GM12878 (cell line): ENCODE results near the gene BPGM. TPM values are rescaled to one million over a fixed set of nuclear protein-coding genes. Genes with fewer than 3 reads are reported as not detected.

Experiments
- ATAC-seq: fragments of 200-7000 bp; cut with Tn5 transposase; 3 replicates; pipeline ENCODE4 v1.9.1; 2020; ENCODE audit warnings: mild to moderate bottlenecking, moderate library complexity
- BruUV-seq: library from RNA; stranded (reverse); fragments of 400-500 nt; replicated peaks from 2 replicates; lab custom pipeline; 2021; lab: Mats Ljungman, UMichigan
- CTCF ChIA-PET: fragments of 300-600 bp; sonication (Branson Sonifier 250); formaldehyde crosslinking; extraction: SDS; loops from one replicate; lab custom pipeline; 2021; ENCODE audit warnings: inconsistent platforms; lab: Yijun Ruan, JAX
- POLR2A ChIA-PET: fragments of 350-600 bp; formaldehyde crosslinking; extraction: SDS; loops from one replicate; lab custom pipeline; 2021; ENCODE audit warnings: inconsistent platforms; lab: Charles Lee
- RAD21 ChIA-PET: fragments of 300-600 bp; sonication (Branson Sonifier 250); formaldehyde crosslinking; loops from one replicate; lab custom pipeline; 2023; ENCODE audit warnings: antibody characterized with exemption; ENCODE audit not compliant: unreplicated experiment; lab: Charles Lee
- SMC1A ChIA-PET: fragments of 300-600 bp; sonication (Branson Sonifier 250); formaldehyde crosslinking; loops from one replicate; lab custom pipeline; 2023; ENCODE audit not compliant: unreplicated experiment, uncharacterized antibody; lab: Charles Lee
- DNase-seq: peaks from one replicate; pipeline ENCODE4 v3.0.0-alpha.2; 2011; ENCODE audit warnings: low read depth, low spot score
- FAIRE-seq: peaks from 3 replicates; lab custom pipeline; 2011; peaks lifted over from hg19 to GRCh38; lab: Jason Lieb, UNC
- H2AFZ ChIP-seq: 2 replicates; pipeline ENCODE4 v1.6.0; 2011; ENCODE audit warnings: low read depth, low read length, control low read depth; ENCODE audit not compliant: control insufficient read depth
- H3K27ac ChIP-seq: 2 replicates; pipeline ENCODE4 v1.5.1; 2011; ENCODE audit warnings: control low read depth; ENCODE audit not compliant: control insufficient read depth, insufficient read depth
- H3K27me3 ChIP-seq, 2 experiments: replicated peaks in 1 of 2; 2 replicates each; pipeline versions ENCODE4 v1.6.0 to v1.6.1; 2011; ENCODE audit warnings: low read length in 1 of 2; ENCODE audit not compliant: control insufficient read depth in 2 of 2, insufficient read depth in 2 of 2
- H3K36me3 ChIP-seq, 2 experiments: 2 replicates each; pipeline ENCODE4 v1.5.1; 2011; ENCODE audit warnings: low read length in 1 of 2; ENCODE audit not compliant: control insufficient read depth in 2 of 2, insufficient read depth in 2 of 2
- H3K4me1 ChIP-seq: 2 replicates; pipeline ENCODE4 v1.6.1; 2011; ENCODE audit warnings: mild to moderate bottlenecking, low read length, moderate library complexity, mixed read lengths; ENCODE audit not compliant: control insufficient read depth, insufficient read depth
- H3K4me2 ChIP-seq: 2 replicates; pipeline ENCODE4 v1.6.0; 2011; ENCODE audit warnings: control low read depth; ENCODE audit not compliant: control insufficient read depth, insufficient read depth
- H3K4me3 ChIP-seq: fragments of 200-600 bp; sonication (generic); 2 replicates; pipeline ENCODE4 v1.5.1; 2016
- H3K79me2 ChIP-seq: 2 replicates; pipeline ENCODE4 v1.6.0; 2011; ENCODE audit warnings: low read length; ENCODE audit not compliant: control insufficient read depth, insufficient read depth
- H3K9ac ChIP-seq: 2 replicates; pipeline ENCODE4 v1.8.0; 2011; ENCODE audit warnings: low read length, control low read depth, mixed read lengths; ENCODE audit not compliant: control insufficient read depth, insufficient read depth
- H3K9me3 ChIP-seq: replicated peaks from 3 replicates; pipeline ENCODE4 v1.5.1; 2011; ENCODE audit warnings: mild to moderate bottlenecking, low read length; ENCODE audit not compliant: control insufficient read depth, insufficient read depth
- H4K20me1 ChIP-seq: 2 replicates; pipeline ENCODE4 v1.6.0; 2011; ENCODE audit not compliant: control insufficient read depth, insufficient read depth
- ATF7 ChIP-seq: fragments of 450-650 bp; IDR thresholded peaks from 2 replicates; pipeline ENCODE4 v1.6.1; 2016; ENCODE audit warnings: low read depth, mild to moderate bottlenecking
- MTA2 ChIP-seq: fragments of 450-650 bp; IDR thresholded peaks from 2 replicates; pipeline ENCODE4 v1.6.1; 2016; ENCODE audit warnings: low read depth, mild to moderate bottlenecking, moderate library complexity
- POU2F2 ChIP-seq: IDR thresholded peaks from 3 replicates; pipeline ENCODE4 v1.6.1; 2011; ENCODE audit warnings: low read depth, mild to moderate bottlenecking, low read length, borderline replicate concordance
- RAD21 ChIP-seq: IDR thresholded peaks from 2 replicates; pipeline ENCODE4 v1.6.1; 2011; ENCODE audit warnings: mild to moderate bottlenecking, low read depth, low read length, moderate library complexity; ENCODE audit not compliant: insufficient read depth
- RB1 ChIP-seq: fragments of 450-650 bp; formaldehyde crosslinking; IDR thresholded peaks from 2 replicates; pipeline ENCODE4 v1.6.1; 2017; ENCODE audit warnings: mild to moderate bottlenecking, borderline replicate concordance
- SMC3 ChIP-seq: IDR thresholded peaks from 2 replicates; pipeline ENCODE4 v1.6.1; 2011; ENCODE audit warnings: low read length, improper control_type of control experiment, borderline replicate concordance
- YY1 ChIP-seq: IDR thresholded peaks from 2 replicates; pipeline ENCODE4 v1.6.1; 2011; ENCODE audit warnings: low read depth, mild to moderate bottlenecking, low read length
- WGBS: methylation state at CpG from one replicate; pipeline ENCODE4 v1.1.6; 2016; ENCODE audit warnings: low lambda C conversion rate; ENCODE audit not compliant: insufficient replicate concordance, insufficient coverage; ENCODE audit errors: missing lambda C conversion rate; 5-methylcytosine and 5-hydroxymethylcytosine counted together
- in situ Hi-C: fragments of 300-500 bp; cut with MboI; formaldehyde crosslinking; loops from 9 replicates; pipeline ENCODE4 v1.14.3; 2018; ENCODE audit warnings: mixed read lengths
- intact Hi-C: fragments of 100-400 bp; cut with micrococcal nuclease; formaldehyde crosslinking; loops from one replicate; pipeline ENCODE4 v1.14.2; 2022; ENCODE audit not compliant: unreplicated experiment
- polyA plus RNA-seq, 11 experiments: library from polyadenylated mRNA; depleted of rRNA in 4 of 11; unstranded in 6 of 11; stranded (reverse) in 5 of 11; fragments of >200 nt; fragmentation: Nextera tagmentation in 4 of 11; fragmentation: Illumina TruSeq in 1 of 11; extraction: Ambion mirVana in 4 of 11; extraction: Trizol in 1 of 11; gene quantifications; 1 replicate in 1 of 11; 2 replicates in 10 of 11; pipeline versions ENCODE4 v1.2.1 to v1.2.3, GENCODE V29; 2011 to 2016; ENCODE audit warnings: inconsistent platforms in 2 of 11, missing spikeins in 2 of 11, low read depth in 1 of 11
- total RNA-seq, 4 experiments: library from RNA; depleted of rRNA in 3 of 4; stranded (reverse); fragments of >200 nt in 3 of 4; fragmentation: Illumina TruSeq in 1 of 4; extraction: Trizol in 1 of 4; gene quantifications; 2 replicates each; pipeline versions ENCODE4 v1.2.1 to v1.2.3, GENCODE V29; 2013 to 2021
- TF ChIP-seq, protein P1 (sequence below), 3 experiments: IDR thresholded peaks in 2 of 3; conservative IDR thresholded peaks in 1 of 3; 2 replicates each; pipeline ENCODE4 v1.5.1; 2011; ENCODE audit warnings: low read depth in 3 of 3, low read length in 3 of 3, mild to moderate bottlenecking in 3 of 3, control low read depth in 2 of 3, moderate library complexity in 2 of 3, inconsistent platforms in 1 of 3, mixed read lengths in 1 of 3; ENCODE audit not compliant: control insufficient read depth in 2 of 3, insufficient read depth in 1 of 3; ENCODE audit errors: extremely low read depth in 1 of 3

The BPGM gene
- total and polyA plus RNA-seq, 10 of the 15 experiments (the other 5 are each of a cell fraction or from before 2014, with no cell fraction given): 9.0 to 20.1 (median 15.2) TPM

- no peak overlapping the region for H3K27ac ChIP-seq
- no peak overlapping the region for H3K9ac ChIP-seq
- H3K4me2 ChIP-seq: no peak overlapping the region
- intact Hi-C loops (loop anchor here (1.0 to 2.0 kb wide), 3 partner anchors 59 to 174 kb away; no protein-coding TSS in a partner anchor), in situ Hi-C loops (no loop called here)
- FAIRE-seq (peak; percentile 79), DNase-seq (no peak), ATAC-seq (peak; percentile 99)
- H3K79me2 ChIP-seq: no peaks in the 10 kb centered on the region
- H3K27me3 ChIP-seq: no peaks in the 10 kb centered on the region
- 18% methylated on average over 14 of the region's 14 CpGs for WGBS
- peak; percentile 92 for TF ChIP-seq RAD21
- TF ChIP-seq ATF7: no peak
- TF ChIP-seq MTA2: no peak
- no peak for TF ChIP-seq POU2F2
- peak; percentile 59; the same call in 1 of the 2 replicates for TF ChIP-seq YY1
- TF ChIP-seq SMC3: peak; percentile 80; the same call in 1 of the 2 replicates
- TF ChIP-seq, protein P1, sequence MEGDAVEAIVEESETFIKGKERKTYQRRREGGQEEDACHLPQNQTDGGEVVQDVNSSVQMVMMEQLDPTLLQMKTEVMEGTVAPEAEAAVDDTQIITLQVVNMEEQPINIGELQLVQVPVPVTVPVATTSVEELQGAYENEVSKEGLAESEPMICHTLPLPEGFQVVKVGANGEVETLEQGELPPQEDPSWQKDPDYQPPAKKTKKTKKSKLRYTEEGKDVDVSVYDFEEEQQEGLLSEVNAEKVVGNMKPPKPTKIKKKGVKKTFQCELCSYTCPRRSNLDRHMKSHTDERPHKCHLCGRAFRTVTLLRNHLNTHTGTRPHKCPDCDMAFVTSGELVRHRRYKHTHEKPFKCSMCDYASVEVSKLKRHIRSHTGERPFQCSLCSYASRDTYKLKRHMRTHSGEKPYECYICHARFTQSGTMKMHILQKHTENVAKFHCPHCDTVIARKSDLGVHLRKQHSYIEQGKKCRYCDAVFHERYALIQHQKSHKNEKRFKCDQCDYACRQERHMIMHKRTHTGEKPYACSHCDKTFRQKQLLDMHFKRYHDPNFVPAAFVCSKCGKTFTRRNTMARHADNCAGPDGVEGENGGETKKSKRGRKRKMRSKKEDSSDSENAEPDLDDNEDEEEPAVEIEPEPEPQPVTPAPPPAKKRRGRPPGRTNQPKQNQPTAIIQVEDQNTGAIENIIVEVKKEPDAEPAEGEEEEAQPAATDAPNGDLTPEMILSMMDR (IDR thresholded peaks at IDR 0.05 in 2 of 3, conservative IDR thresholded peaks at IDR 0.05 in 1 of 3; ENCODE audit: control insufficient read depth in 2 of 3, extremely low read depth in 1 of 3, insufficient read depth in 1 of 3, low read depth in 3 of 3, low read length in 3 of 3): peak; percentile 86 to 91 (median 88)
- TF ChIP-seq RB1: 0 out of 2 replicates have a peak, but pooled peaks have one; percentile 33
- CTCF ChIA-PET: interaction anchor here (0.6 to 4.8 kb wide), 24 partner anchors 8 to 473 kb away, joined by 3 to 81 read pairs (median 4); partner anchors contain the start of genes AKR1B10 and AKR1B15
- RAD21 ChIA-PET: interaction anchor here (0.7 to 3.3 kb wide), 8 partner anchors 25 to 262 kb away, joined by 3 to 39 read pairs (median 3); partner anchors contain the start of gene AKR1B15
- H3K4me1 ChIP-seq: no peaks in the 10 kb centered on the region
- no peaks in the 10 kb centered on the region for H4K20me1 ChIP-seq
- no peak overlapping the region for H2AFZ ChIP-seq
- SMC1A ChIA-PET: interaction anchor here (0.9 to 5.0 kb wide), 19 partner anchors 9 to 339 kb away, joined by 3 to 62 read pairs (median 4); partner anchors contain the start of gene AKR1B15
- no TSS peak for BruUV-seq
- no peaks in the 10 kb centered on the region for H3K9me3 ChIP-seq
- H3K4me3 ChIP-seq: no peak overlapping the region
- POLR2A ChIA-PET: no interaction called here
- H3K36me3 ChIP-seq: no peaks in the 10 kb centered on the region
Observed at GRCh38 chr7:134605978-134606923, 40.4 kb upstream of the BPGM start.
